HL-60/S4 (cell line): Measurements from ENCODE around the gene FAM193A.
"Not testable (repeated sequence)": the region's sequence is repeated elsewhere in the genome, so short reads cannot be mapped to it uniquely, and the experiment has no call there.

ENCODE experiments used
- in situ Hi-C: fragments of 300-500 bp; cut with MboI; formaldehyde crosslinking; loops from 2 replicates; pipeline ENCODE4 v1.14.3; 2022; ENCODE audit warnings: low sequenced_read_pairs

Gene FAM193A

GRCh38 chr4:2607822-2608221 is 71.4 kb downstream of the FAM193A start:
- in situ Hi-C loops, result no loop called here

GRCh38 chr4:2608291-2608690 is 71.8 kb downstream of the FAM193A start:
- in situ Hi-C loops, result no loop called here

- in situ Hi-C loops, result no loop called here
These were observed 79.4 kb downstream of the FAM193A start for GRCh38 chr4:2615821-2616220.

GRCh38 chr4:2617955-2618354 is 81.5 kb downstream of the FAM193A start:
- in situ Hi-C loops, result no loop called here

GRCh38 chr4:2618729-2619128 is 82.3 kb downstream of the FAM193A start:
- in situ Hi-C loops, result not testable (repeated sequence)

GRCh38 chr4:2619459-2619858 is 83.0 kb downstream of the FAM193A start:
- in situ Hi-C loops, result no loop called here

GRCh38 chr4:2621419-2621818 is 85.0 kb downstream of the FAM193A start:
- in situ Hi-C loops, result no loop called here

GRCh38 chr4:2623442-2623841 is 87.0 kb downstream of the FAM193A start:
- in situ Hi-C loops, result no loop called here

GRCh38 chr4:2624782-2625530 is 88.5 kb downstream of the FAM193A start:
- in situ Hi-C loops, result no loop called here

- in situ Hi-C loops, result no loop called here
These were observed 89.8 kb downstream of the FAM193A start for GRCh38 chr4:2626231-2626630.

GRCh38 chr4:2630556-2631273 is 94.3 kb downstream of the FAM193A start:
- in situ Hi-C loops, result no loop called here

GRCh38 chr4:2634014-2634413 is 97.6 kb downstream of the FAM193A start:
- in situ Hi-C loops, result no loop called here

GRCh38 chr4:2636331-2636730 is 99.9 kb downstream of the FAM193A start:
- in situ Hi-C loops, result no loop called here

- in situ Hi-C loops, result not testable (repeated sequence)
These were observed 100.5 kb downstream of the FAM193A start for GRCh38 chr4:2636994-2637393.

GRCh38 chr4:2637956-2638552 is 101.6 kb downstream of the FAM193A start:
- in situ Hi-C loops, result no loop called here

GRCh38 chr4:2638730-2639129 is 102.3 kb downstream of the FAM193A start:
- in situ Hi-C loops, result no loop called here

GRCh38 chr4:2642968-2643367 is 106.5 kb downstream of the FAM193A start:
- in situ Hi-C loops, result no loop called here

GRCh38 chr4:2643555-2643954 is 107.1 kb downstream of the FAM193A start:
- in situ Hi-C loops, result no loop called here

GRCh38 chr4:2646396-2647149 is 110.1 kb downstream of the FAM193A start:
- in situ Hi-C loops, result no loop called here

- in situ Hi-C loops, result no loop called here
These were observed 111.1 kb downstream of the FAM193A start for GRCh38 chr4:2647403-2648158.
